NCI-H2227 (cell line): ENCODE results near the gene FAM174B.

Experiments
- DNase-seq: peaks from one replicate; lab custom pipeline; 2025; ENCODE audit not compliant: unreplicated experiment; lab: John Stamatoyannopoulos, UW

Gene FAM174B

GRCh38 chr15:92665100-92665555 lies 9.6 kb upstream of the FAM174B start:
- no peak for DNase-seq

DNA sequence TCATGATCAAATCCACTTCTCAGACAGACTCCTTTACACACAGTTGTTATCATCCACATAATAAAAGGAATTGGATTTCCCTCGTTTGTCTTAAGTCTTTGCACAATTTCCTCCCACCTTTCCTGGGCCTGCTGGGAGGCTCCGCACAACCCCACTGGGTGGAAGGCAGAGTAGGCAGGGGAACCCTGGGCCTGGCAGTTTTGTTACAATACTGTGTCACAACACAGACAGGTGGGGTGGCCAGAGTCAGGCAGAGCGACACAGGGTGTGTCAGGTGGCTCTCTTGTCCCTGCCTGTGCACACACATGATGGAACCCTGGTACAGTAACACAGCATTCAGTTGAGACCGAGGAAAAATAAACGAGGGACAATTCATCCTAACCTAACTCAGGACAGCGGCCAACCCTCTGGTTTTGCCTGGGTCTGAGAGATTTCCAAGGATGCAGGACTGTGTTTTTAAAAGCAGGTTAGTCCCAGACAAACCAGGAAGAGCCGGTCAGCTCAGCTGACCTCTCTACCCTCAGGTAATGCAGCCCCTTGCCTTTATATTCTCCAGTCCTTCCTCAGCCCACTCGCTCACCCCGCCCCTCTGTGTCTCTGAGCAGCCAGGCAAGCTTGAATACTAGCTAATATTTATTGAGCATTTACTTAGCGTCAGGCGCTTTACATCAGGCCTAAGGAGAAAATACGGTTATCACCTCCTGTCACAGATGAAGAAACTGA lies 8.8 kb upstream of the FAM174B start:
- DNase-seq: no peak

- DNase-seq: no peak
Measured at GRCh38 chr15:92663250-92663951, 7.8 kb upstream of the FAM174B start.

- DNase-seq: no peak
Measured at GRCh38 chr15:92662762-92663161, 7.2 kb upstream of the FAM174B start.

DNA sequence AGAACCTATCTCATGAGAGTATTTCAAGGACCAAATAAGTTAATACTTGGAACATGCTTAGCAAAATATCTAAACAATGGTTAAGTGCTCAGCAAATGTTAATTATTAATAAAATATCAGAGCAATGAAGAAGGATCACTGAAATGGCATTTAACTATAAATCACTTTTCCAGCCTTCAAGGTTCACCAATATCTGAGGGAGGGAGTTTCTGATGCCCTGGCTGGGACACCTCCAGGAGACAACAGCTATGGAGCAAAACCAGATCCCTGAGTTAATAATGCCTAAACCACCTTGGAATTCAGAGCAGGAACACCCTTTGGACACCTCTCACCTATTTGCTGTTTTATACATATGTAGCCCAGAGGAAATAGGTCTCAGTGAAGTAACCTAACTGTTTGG lies 6.4 kb upstream of the FAM174B start:
- DNase-seq: no peak

DNA sequence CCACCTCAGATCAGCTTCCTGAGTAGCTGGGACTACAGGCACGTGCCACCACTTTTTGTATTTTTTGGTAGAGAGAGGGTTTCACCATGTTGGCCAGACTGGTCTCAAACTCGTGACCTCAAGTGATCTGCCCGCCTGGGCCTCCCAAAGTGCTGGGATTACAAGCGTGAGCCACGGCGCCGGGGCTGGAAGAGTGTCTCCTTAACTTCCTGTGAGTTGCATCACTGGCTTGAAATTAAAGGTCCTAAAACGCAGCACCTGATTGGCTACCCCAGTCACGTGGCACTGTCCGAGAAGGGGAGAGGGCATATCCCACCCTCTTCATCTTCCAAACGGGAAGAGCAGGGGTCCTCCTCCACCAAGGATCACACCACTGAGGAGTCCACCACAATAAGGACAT lies 5.5 kb upstream of the FAM174B start:
- no peak for DNase-seq

DNA sequence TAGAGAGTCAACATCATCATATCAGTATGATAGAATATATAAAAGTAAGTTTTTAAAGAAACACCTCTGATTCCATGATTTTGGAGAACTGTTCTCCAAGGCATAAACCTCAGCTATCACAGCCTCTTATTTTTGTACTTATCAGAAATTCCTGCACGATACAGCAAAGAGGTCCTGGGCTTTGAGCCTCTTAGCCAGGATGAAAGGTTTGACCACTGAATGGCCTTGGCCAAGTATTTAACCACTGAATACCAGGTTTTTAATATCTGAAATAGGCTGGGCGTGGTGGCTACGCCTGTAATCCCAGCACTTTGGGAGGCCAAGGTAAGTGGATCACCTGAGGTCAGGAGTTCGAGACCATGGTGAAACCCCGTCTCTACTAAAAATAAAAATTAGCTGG lies 1.9 kb upstream of the FAM174B start:
- DNase-seq: no peak

GRCh38 chr15:92656089-92656488 lies 514 bp upstream of the FAM174B start:
- DNase-seq: no peak

GRCh38 chr15:92654662-92655061 lies 913 bp downstream of the FAM174B start:
- no peak for DNase-seq

DNA sequence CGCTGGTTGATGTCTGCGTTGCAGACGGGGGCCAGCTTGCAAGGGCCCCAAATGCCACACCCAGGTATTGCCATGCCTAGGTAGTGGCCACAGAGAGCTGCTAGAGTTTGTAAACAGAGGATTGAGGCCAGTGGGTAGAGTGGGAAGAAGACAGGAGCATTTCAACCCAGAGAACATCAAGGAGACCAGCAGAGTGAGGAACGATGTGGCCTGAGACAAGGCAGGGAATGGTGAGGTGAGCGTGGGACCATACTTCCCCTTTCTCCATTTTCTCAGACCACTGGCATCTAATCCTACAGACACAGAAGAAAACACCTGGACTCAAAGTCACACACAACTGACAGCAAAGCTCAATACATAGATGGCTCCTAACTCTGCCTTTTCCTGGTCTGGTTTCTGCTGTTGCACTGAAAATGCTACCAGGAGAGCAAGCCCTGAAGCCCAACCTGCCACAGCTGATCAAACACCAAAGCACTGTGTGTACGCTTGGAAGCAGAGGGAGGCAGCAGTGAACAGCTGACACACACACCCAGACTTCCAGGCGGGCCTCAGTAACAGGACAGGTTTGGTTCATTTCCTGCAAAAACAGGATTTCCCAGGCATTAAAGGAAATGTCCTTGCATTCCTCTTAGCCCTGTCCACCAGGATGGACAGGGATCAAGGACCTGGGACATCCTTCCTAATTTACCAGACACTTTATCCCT lies 1.6 kb downstream of the FAM174B start:
- peak; percentile 46 for DNase-seq

DNA sequence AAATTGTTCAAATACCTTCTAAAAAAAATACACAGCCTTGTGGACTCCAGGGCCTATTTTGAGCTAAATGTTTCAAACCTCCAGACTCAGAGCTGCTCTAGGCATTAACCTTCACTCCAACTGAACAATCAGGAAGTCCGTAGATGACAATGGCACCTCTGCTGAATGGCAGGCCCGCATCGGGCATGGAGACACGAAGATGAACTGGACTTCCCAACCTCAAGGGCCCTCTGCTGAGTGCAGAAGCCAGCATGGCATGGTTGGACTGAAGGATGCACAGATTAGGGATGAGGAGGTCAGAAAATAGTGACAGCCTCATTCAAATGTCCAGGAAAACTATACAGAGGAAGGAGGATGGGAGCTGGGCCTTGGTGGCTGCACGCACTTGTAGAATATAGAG lies 2.2 kb downstream of the FAM174B start:
- DNase-seq: no peak

DNA sequence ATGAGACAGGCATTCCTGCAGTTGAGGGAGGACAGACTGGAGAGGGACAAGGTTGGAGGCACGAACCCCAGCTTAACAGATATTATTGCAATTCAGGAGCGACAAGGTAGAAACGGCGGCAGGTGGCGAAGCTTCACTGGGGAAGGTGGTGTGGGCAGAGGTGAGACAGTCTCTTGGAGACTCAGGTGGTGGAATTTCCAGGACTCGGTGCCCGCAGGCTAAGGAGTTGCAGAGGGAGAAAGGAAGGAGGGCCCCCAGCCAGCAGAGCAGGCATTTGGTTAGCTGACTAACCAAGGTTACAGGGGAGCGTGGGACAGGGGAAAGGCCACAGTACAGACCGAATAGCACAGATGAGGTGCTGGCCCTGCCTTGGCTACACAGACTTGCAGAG lies 3.0 kb downstream of the FAM174B start:
- DNase-seq: no peak

DNA sequence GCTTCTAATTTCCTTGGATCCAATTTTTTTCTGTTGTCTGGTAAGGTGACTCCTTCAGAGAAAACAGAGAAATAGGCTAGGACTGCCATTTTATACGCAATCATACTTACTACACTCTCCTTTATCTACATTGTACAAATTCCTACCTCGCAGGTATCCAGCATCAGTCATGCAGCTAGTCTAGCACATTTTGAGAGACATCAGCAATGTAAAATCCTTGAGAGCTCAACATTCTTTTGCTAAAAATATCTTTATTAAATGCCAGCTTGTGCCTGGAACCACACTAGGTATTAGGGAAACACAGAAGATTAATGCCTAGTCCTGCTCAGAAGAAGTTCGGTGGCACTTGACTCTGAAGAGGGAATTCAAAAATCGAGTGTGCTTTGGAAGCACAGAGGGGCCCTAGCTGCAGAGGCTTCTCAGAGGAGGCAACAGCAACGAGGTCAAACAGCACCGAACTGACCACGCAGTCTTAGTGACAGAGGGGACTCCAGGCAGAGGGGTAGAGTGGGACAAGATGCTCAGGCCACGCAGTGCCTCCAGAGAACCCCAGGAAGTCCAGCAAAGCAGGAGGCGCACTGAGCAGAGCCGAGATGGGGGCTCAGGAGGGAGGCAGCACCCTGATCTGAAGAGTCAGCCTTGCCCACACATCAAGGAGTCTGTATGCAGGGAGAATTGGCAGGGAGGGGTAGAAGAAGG lies 3.5 kb downstream of the FAM174B start:
- no peak for DNase-seq

GRCh38 chr15:92650966-92651365 lies 4.6 kb downstream of the FAM174B start:
- DNase-seq: no peak

DNA sequence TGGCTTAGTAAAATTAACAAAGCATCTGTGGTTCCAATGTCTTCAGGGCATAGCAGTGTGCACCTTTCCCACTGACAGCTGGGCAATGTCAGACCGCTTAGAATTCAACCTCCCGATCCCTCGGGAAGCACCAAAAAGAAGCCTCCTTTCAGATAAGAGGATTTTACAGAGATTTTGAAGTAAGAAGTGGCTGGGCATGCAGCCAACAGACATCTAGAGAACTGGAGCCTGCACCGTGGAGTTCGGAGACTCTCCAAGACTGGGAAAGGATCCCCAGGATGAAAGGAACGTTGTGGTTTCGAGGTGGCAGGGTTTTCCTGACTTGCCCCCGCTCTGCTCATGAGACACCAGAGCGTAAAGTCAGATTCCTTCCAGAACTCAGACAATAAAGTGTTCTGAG lies 5.3 kb downstream of the FAM174B start:
- DNase-seq: peak; percentile 46

GRCh38 chr15:92648190-92648875 lies 7.2 kb downstream of the FAM174B start:
- DNase-seq: no peak

GRCh38 chr15:92647467-92648163 lies 8.0 kb downstream of the FAM174B start:
- DNase-seq: no peak

DNA sequence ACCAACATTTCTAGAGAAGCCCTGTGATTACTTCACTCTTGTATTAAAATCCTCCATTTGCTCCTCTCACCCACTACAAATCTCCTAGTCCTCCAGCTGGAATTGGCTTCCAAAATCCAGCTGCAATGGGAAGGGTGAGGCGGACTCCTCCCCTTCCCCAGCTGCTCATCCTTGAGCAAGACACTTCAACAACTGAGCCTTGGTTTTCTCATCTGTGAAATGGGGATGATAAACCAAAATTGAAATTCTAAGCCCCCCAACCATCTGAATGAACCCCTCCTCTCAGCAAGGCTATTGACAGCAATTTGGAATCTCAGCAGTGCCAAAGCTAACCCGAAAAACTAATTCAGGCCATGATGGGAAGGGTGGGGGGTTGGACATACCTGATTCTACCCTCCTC lies 9.4 kb downstream of the FAM174B start:
- DNase-seq: no peak

GRCh38 chr15:92645731-92646130 lies 9.8 kb downstream of the FAM174B start:
- DNase-seq: no peak

DNA sequence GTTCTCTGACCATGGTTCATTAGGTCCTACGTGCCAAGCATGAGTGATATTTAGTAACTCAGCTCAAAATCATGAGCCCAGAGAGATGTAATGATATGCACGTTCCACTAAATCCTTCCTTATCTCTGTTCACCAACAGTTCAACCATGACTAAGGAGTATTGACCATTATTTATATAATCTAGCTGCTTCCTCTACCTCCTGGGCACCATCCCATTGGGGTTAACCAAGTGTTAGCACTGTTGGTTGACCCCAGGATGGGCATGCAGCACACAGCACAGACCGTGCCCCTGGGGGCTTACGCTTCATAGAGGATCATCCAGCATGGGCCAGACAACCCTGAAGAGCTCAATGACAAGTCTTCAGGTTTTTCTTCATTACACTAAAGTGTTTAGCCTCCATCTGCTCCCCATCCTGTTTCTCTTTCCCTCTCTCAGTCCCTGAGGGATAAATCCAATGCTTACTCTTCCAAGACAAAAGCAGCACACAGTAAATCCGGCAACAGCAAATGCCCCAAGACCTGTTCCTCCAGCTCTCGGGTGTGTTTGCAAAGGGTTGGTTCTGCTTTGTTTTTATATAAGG lies 10.4 kb downstream of the FAM174B start:
- no peak for DNase-seq
